ENCODE measurements around the gene L3MBTL2. TPM values are rescaled to one million over a fixed set of nuclear protein-coding genes. Genes with fewer than 3 reads are reported as not detected.

L3MBTL2 gene
- total RNA-seq, 4 donors from 2014 or later, result 15.0 to 41.3 (median 20.1) TPM

GRCh38 chr22:41223535-41223934 lies 18.4 kb downstream of the L3MBTL2 start:
- H3K36me3 ChIP-seq, result peaks cover 0 to 92% (median 0%) of the 10 kb centered on the region in 3 donors
- no peaks in the 10 kb centered on the region for H3K4me1 ChIP-seq
- H3K9me3 ChIP-seq, result no peaks in the 10 kb centered on the region
- no peaks in the 10 kb centered on the region for H3K27me3 ChIP-seq
- no peak overlapping the region for H3K27ac ChIP-seq
- no peak for TF ChIP-seq CTCF (IDR thresholded peaks at IDR 0.05)
- no peak for DNase-seq
- H3K4me3 ChIP-seq, result no peak overlapping the region

- no peak for DNase-seq
- TF ChIP-seq CTCF (IDR thresholded peaks at IDR 0.05), result no peak
- TF ChIP-seq POLR2A (IDR thresholded peaks at IDR 0.05), result no peak
- Histone ChIP-seq H3K27me3 (no peaks in the 10 kb centered on the region), H3K4me3 (no peak overlapping the region), H3K4me1 (no peaks in the 10 kb centered on the region), H3K9me3 (no peaks in the 10 kb centered on the region), H3K36me3 (peaks cover 0 to 87% (median 0%) of the 10 kb centered on the region in 3 donors), H3K27ac (no peak overlapping the region)
Measured at GRCh38 chr22:41226723-41227655, 21.9 kb downstream of the L3MBTL2 start.

GRCh38 chr22:41229215-41229614 lies 24.1 kb downstream of the L3MBTL2 start:
- Histone ChIP-seq H3K4me3 (no peak overlapping the region), H3K4me1 (no peaks in the 10 kb centered on the region), H3K36me3 (peaks cover 0 to 67% (median 0%) of the 10 kb centered on the region in 3 donors), H3K27ac (no peak overlapping the region), H3K9me3 (no peaks in the 10 kb centered on the region), H3K27me3 (no peaks in the 10 kb centered on the region)
- no peak for DNase-seq
- no peak for TF ChIP-seq POLR2A (IDR thresholded peaks at IDR 0.05)
- TF ChIP-seq CTCF (IDR thresholded peaks at IDR 0.05), result no peak

- Histone ChIP-seq H3K27me3 (no peaks in the 10 kb centered on the region), H3K4me3 (no peak overlapping the region), H3K36me3 (peaks cover 0 to 60% (median 0%) of the 10 kb centered on the region in 3 donors), H3K27ac (peak overlapping the region in 1 of 4 donors; percentile 19), H3K4me1 (no peaks in the 10 kb centered on the region), H3K9me3 (no peaks in the 10 kb centered on the region)
- DNase-seq, result no peak
- TF ChIP-seq CTCF (IDR thresholded peaks at IDR 0.05), result no peak
- no peak for TF ChIP-seq POLR2A (IDR thresholded peaks at IDR 0.05)
Measured at GRCh38 chr22:41229730-41230400, 24.8 kb downstream of the L3MBTL2 start.

- peak overlapping the region in 1 of 4 donors; percentile 19 for H3K27ac ChIP-seq
- TF ChIP-seq CTCF (IDR thresholded peaks at IDR 0.05), result no peak
- TF ChIP-seq POLR2A (IDR thresholded peaks at IDR 0.05), result no peak
- DNase-seq, result no peak
- H3K4me1 ChIP-seq, result no peaks in the 10 kb centered on the region
- no peaks in the 10 kb centered on the region for H3K27me3 ChIP-seq
- no peaks in the 10 kb centered on the region for H3K9me3 ChIP-seq
- no peak overlapping the region for H3K4me3 ChIP-seq
- H3K36me3 ChIP-seq, result peaks cover 0 to 55% (median 0%) of the 10 kb centered on the region in 3 donors
Measured at GRCh38 chr22:41230401-41230785, 25.3 kb downstream of the L3MBTL2 start.
